ENCODE data around the gene RRAS2. TPM values are rescaled to one million over a fixed set of nuclear protein-coding genes. Genes with fewer than 3 reads are reported as not detected.

Gene RRAS2
- total and polyA plus RNA-seq, 9 of the 15 experiments (the other 6 are each of a cell fraction or from before 2014, with no cell fraction given): 9.4 to 47.5 (median 37.6) TPM

DNA sequence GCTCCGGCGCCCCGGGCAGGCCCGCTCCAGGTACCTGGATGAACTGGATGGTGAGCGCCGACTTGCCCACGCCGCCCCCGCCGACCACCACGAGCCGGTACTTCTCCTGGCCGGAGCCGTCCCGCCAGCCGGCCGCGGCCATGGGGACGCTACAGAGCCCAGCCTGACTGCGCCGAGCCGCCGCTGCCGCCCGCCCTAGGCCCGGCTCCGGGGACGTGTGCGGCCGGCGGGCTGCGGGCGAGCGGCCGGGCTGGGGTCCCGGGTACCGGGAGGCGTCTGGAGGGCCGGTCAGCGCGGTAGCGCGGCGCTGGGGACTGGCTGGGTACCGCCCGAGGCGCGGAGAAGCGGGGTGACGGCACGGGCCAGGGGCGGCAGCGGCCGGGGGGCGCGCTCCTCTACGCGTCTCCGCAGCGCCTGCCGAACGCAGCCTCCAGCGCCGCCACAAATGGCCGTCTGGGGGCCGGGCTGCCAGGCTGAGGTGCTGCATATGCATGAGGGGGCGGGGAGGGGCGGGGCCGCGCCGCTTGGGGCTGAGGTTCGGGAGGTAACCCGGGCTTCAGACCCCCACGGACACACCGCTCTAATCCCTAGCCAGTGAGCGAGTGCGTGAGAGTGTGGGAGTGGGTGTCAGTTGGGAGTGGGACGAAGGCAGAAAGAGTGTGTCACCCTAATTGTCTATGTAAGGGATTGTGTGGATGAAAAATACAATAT, at the start of gene RRAS2 (continued):
- peak; percentile 61; the same call in 1 of the 2 replicates for TF ChIP-seq SMAD4 (CRISPR knock-in tag; conservative IDR thresholded peaks at IDR 0.05)
- peak; percentile 58 for TF ChIP-seq SUPT5H (IDR thresholded peaks at IDR 0.05)
- TF ChIP-seq ERF (CRISPR knock-in tag; IDR thresholded peaks at IDR 0.05): no peak; the same call in 1 of the 2 replicates
- TF ChIP-seq THAP12 (CRISPR knock-in tag; IDR thresholded peaks at IDR 0.05): peak; percentile 67
- no peak for TF ChIP-seq ZC3H8 (IDR thresholded peaks at IDR 0.05)
- peak; percentile 89 for TF ChIP-seq POLR2G (IDR thresholded peaks at IDR 0.05; ENCODE audit: low read depth, low read length)
- TF ChIP-seq MAFG (tag; conservative IDR thresholded peaks at IDR 0.05): no peak
- TF ChIP-seq RBFOX2 (IDR thresholded peaks at IDR 0.05; ENCODE audit: low read depth, low read length): peak; percentile 84
- TF ChIP-seq ZNF239 (CRISPR knock-in tag; IDR thresholded peaks at IDR 0.05): no peak
- 0 out of 2 replicates have a peak, but pooled peaks have one; percentile 43 for TF ChIP-seq ZBTB17 (CRISPR knock-in tag; IDR thresholded peaks at IDR 0.05)
- TF ChIP-seq SIN3A (IDR thresholded peaks at IDR 0.05; ENCODE audit: borderline replicate concordance in 2 of 2, control insufficient read depth in 1 of 2, low read depth in 2 of 2, low read length in 2 of 2): peak; percentile 11 to 28; a peak in 2 of 4 replicates
- TF ChIP-seq CREB1 (IDR thresholded peaks at IDR 0.05): peak; percentile 72; the same call in 1 of the 2 replicates
- no peak for TF ChIP-seq CREB1 (CRISPR knock-in tag; IDR thresholded peaks at IDR 0.05)
- TF ChIP-seq NRF1 (conservative IDR thresholded peaks at IDR 0.05 in 1 of 2, IDR thresholded peaks at IDR 0.05 in 1 of 2): peak; percentile 50 to 56; a peak in 3 of 4 replicates
- peak; percentile 83 for TF ChIP-seq TBP (optimal IDR thresholded peaks at IDR 0.05; ENCODE audit: low read depth, low read length)
